Aorta (tissue), 5 donors: ENCODE data around the gene OGFR. TPM values are rescaled to one million over a fixed set of nuclear protein-coding genes. Genes with fewer than 3 reads are reported as not detected.

Source experiments
- ATAC-seq: fragments of 200-7000 bp; cut with Tn5 transposase; one replicate; pipeline ENCODE4 v1.9.1; 2022; ENCODE audit warnings: moderate library complexity; ENCODE audit not compliant: low FRiP score
- DNase-seq, 2 donors: peaks; one replicate each; pipeline ENCODE4 v3.0.0-alpha.2; 2020
- H3K27ac ChIP-seq, 2 donors: one replicate each; pipeline ENCODE4 v1.5.1; 2013; ENCODE audit warnings: low read length in 2 of 2, mild to moderate bottlenecking in 2 of 2, moderate library complexity in 2 of 2, control low read depth in 1 of 2, inconsistent platforms in 1 of 2, low read depth in 1 of 2
- H3K27me3 ChIP-seq, 2 donors: one replicate each; pipeline ENCODE4 v1.6.1; 2013; ENCODE audit warnings: control low read depth in 1 of 2, low read length in 1 of 2, mild to moderate bottlenecking in 1 of 2, moderate library complexity in 1 of 2; ENCODE audit not compliant: insufficient read depth in 2 of 2, control insufficient read depth in 1 of 2
- H3K36me3 ChIP-seq, 2 donors: one replicate each; pipeline ENCODE4 v1.6.1; 2013; ENCODE audit warnings: control low read depth in 1 of 2, low read length in 1 of 2, mild to moderate bottlenecking in 1 of 2; ENCODE audit not compliant: insufficient read depth in 2 of 2, control insufficient read depth in 1 of 2
- H3K4me1 ChIP-seq, 2 donors: one replicate each; pipeline ENCODE4 v1.6.1; 2013; ENCODE audit warnings: low read length in 2 of 2, control low read depth in 1 of 2, mild to moderate bottlenecking in 1 of 2, moderate library complexity in 1 of 2; ENCODE audit not compliant: insufficient read depth in 2 of 2, control insufficient read depth in 1 of 2
- H3K4me3 ChIP-seq, 2 donors: one replicate each; pipeline ENCODE4 v1.5.1; 2013; ENCODE audit warnings: low read length in 2 of 2, control low read depth in 1 of 2, mild to moderate bottlenecking in 1 of 2
- H3K9me3 ChIP-seq: one replicate; pipeline ENCODE4 v1.6.1; 2013; ENCODE audit warnings: mild to moderate bottlenecking, low read length; ENCODE audit not compliant: control insufficient read depth
- WGBS, 2 donors: extraction: QIAGEN DNeasy Blood & Tissue Kit; methylation state at CpG; one replicate each; pipeline ENCODE4 v1.1.7; 2013; 5-methylcytosine and 5-hydroxymethylcytosine counted together
- intact Hi-C, 2 donors: fragments of 100-400 bp; cut with DNase I; formaldehyde crosslinking; loops; one replicate each; pipeline versions ENCODE4 v1.14.2 to v1.15.0; 2022
- polyA plus RNA-seq, 2 donors: library from polyadenylated mRNA; stranded (reverse); fragments of 200-250 nt; gene quantifications; one replicate each; pipeline ENCODE4 v1.2.3, GENCODE V29; 2013
- total RNA-seq, 2 donors: library from RNA; stranded (reverse); fragmentation: NEBNext Ultra II Directional; extraction: Animal tissue kit (Norgen Biotek cat#: 25700); gene quantifications; one replicate each; pipeline ENCODE4 v1.2.1, GENCODE V29; 2021
- donor health status: healthy with polysubstance abuse.
- donor health status: Bipolar disorder and iron deficiency.
- donor health status: DM: no; HTN: no; CAD: no.
- donor health status: DM: no; HTN: no; CAD: no.
- donor health status: DM: yes; HTN: yes; CAD: no.

OGFR gene
- total and polyA plus RNA-seq, 4 donors = 18.5 to 58.8 (median 37.1) TPM

DNA sequence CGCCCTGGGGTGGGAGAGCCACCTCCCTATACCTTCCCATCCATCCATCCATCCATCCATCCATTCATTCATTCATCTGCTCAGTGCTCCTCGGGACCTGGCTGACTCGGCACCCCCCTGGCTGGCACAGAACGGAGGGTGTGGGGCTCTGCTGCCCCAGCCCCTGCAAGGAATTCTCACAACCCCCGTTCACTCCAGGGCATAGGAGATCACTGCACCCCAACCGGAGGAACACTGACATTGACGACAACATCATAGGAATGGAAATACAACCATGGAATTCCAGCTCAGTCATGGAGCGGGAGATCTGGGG is 36.4 kb upstream of the OGFR start:
- ATAC-seq (no peak), DNase-seq (peak; percentile 28 to 30)
- 55 to 67% methylated on average over 8 of the region's 8 CpGs for WGBS, 2 donors
- no peak overlapping the region for H3K27ac ChIP-seq
- intact Hi-C loops = no loop called here
- no peaks in the 10 kb centered on the region for H3K4me1 ChIP-seq
- no peak overlapping the region for H3K4me3 ChIP-seq
- H3K27me3 ChIP-seq = no peaks in the 10 kb centered on the region
- H3K9me3 ChIP-seq = no peaks in the 10 kb centered on the region
- H3K36me3 ChIP-seq = no peaks in the 10 kb centered on the region

- Histone ChIP-seq H3K27ac (no peak overlapping the region), H3K36me3 (no peaks in the 10 kb centered on the region), H3K9me3 (no peaks in the 10 kb centered on the region), H3K4me3 (no peak overlapping the region), H3K27me3 (no peaks in the 10 kb centered on the region), H3K4me1 (no peaks in the 10 kb centered on the region)
- DNase-seq (peak; percentile 47 to 69), ATAC-seq (no peak)
- intact Hi-C loops = no loop called here
- WGBS, 2 donors = 15% methylated on average over 21 of the region's 21 CpGs
Observed at GRCh38 chr20:62768551-62769287, 35.9 kb upstream of the OGFR start.

DNA sequence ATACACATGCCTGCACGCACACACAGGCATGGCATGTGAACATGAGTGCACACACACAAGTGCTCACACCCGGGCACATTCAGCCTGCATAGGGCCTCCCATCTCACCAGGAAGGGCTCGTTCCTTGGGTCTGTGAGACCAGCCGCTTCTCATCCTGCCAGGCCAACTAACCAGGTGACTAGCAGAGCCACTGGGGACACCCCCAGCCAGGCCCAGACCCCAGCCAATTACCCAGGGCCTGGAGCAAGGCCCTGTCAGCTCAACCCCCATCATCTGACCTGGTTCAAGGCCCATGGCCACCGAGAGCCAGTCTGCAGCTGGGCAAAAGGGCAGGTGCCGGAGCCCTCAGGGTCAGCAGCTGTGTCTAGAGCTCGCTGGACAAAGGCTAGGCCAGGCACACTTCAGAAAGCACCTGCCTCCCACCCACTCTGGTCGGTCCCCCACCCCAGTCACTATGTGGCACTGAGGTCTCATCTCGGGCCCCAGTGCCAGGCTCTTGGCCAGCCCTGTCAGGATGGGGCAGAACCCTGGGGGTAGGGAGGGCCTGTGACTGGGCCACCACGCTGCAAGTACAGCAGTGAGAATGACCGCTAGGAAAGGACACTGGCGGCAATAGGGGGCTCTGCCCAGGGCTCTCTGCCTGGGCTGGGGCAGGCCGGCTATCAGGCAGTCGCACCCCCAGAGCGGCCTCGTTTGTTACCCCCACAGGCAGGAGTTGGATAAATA is 35.1 kb upstream of the OGFR start:
- no peaks in the 10 kb centered on the region for H3K4me1 ChIP-seq
- H3K36me3 ChIP-seq = no peaks in the 10 kb centered on the region
- no peaks in the 10 kb centered on the region for H3K27me3 ChIP-seq
- no peak overlapping the region for H3K4me3 ChIP-seq
- intact Hi-C loops = no loop called here
- WGBS, 2 donors = 92 to 93% methylated on average over 16 of the region's 16 CpGs
- ATAC-seq (no peak), DNase-seq (peak; percentile 36 to 57)
- H3K27ac ChIP-seq = no peak overlapping the region
- no peaks in the 10 kb centered on the region for H3K9me3 ChIP-seq

GRCh38 chr20:62770111-62770910 is 34.3 kb upstream of the OGFR start:
- H3K27me3 ChIP-seq = no peaks in the 10 kb centered on the region
- H3K9me3 ChIP-seq = no peaks in the 10 kb centered on the region
- H3K4me1 ChIP-seq = no peaks in the 10 kb centered on the region
- intact Hi-C loops = no loop called here
- H3K36me3 ChIP-seq = no peaks in the 10 kb centered on the region
- H3K4me3 ChIP-seq = no peak overlapping the region
- 91% methylated on average over 17 to 20 of the region's 20 CpGs for WGBS, 2 donors
- H3K27ac ChIP-seq = no peak overlapping the region
- peak; percentile 40 to 66 for DNase-seq
- no peak for ATAC-seq

GRCh38 chr20:62770916-62771315 is 33.7 kb upstream of the OGFR start:
- WGBS, 2 donors = 94% methylated on average over 14 of the region's 14 CpGs
- no peaks in the 10 kb centered on the region for H3K36me3 ChIP-seq

GRCh38 chr20:62771396-62772102 is 33.1 kb upstream of the OGFR start:
- peak; percentile 34 to 57 for DNase-seq
- H3K4me3 ChIP-seq = no peak overlapping the region
- intact Hi-C loops = no loop called here
- no peaks in the 10 kb centered on the region for H3K27me3 ChIP-seq
- H3K27ac ChIP-seq = no peak overlapping the region
- no peaks in the 10 kb centered on the region for H3K9me3 ChIP-seq
- WGBS, 2 donors = 29 to 36% methylated on average over 25 of the region's 25 CpGs
- no peaks in the 10 kb centered on the region for H3K4me1 ChIP-seq
- H3K36me3 ChIP-seq = no peaks in the 10 kb centered on the region
- ATAC-seq = no peak

More at GRCh38 chr20:62770916-62771315, 33.7 kb upstream of the OGFR start:
- Histone ChIP-seq H3K9me3 (no peaks in the 10 kb centered on the region), H3K4me1 (no peaks in the 10 kb centered on the region), H3K27me3 (no peaks in the 10 kb centered on the region), H3K27ac (no peak overlapping the region), H3K4me3 (no peak overlapping the region)
- intact Hi-C loops = no loop called here
- ATAC-seq (no peak), DNase-seq (peak; percentile 22 to 74)

DNA sequence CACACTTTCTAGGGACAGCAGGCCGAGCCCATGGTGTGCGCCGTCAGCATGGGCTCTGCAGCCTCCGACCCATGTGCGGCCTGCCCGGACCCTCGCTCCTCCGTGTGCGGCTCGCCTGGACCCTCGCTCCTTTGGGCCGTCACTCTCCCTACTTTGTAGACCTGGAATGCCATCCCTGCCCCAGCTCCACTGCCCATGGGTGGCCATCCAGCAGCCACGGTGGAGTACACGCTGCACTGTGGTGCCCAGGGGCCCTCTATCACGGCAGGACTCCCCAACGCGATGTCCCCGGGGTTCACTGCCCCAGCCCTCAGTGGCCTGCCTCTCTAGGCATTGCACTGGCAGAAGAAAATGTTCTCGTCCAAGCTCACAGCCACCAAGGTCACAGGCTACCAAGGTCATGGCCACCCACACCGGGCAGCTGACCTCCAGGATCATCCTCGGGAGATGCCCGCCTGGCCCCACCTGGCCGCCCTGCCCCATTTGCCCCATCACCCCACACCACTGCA is 32.5 kb upstream of the OGFR start:
- H3K9me3 ChIP-seq = no peaks in the 10 kb centered on the region
- DNase-seq (peak in 1 of 2 donors; percentile 14), ATAC-seq (no peak)
- 85 to 88% methylated on average over 23 of the region's 23 CpGs for WGBS, 2 donors
- no peak overlapping the region for H3K4me3 ChIP-seq
- H3K27ac ChIP-seq = no peak overlapping the region
- H3K27me3 ChIP-seq = no peaks in the 10 kb centered on the region
- H3K36me3 ChIP-seq = no peaks in the 10 kb centered on the region
- intact Hi-C loops = no loop called here
- H3K4me1 ChIP-seq = no peaks in the 10 kb centered on the region

GRCh38 chr20:62772619-62772989 is 32.0 kb upstream of the OGFR start:
- ATAC-seq (no peak), DNase-seq (peak in 1 of 2 donors; percentile 9)
- WGBS, 2 donors = 43 to 50% methylated on average over 10 to 11 of the region's 11 CpGs
- Histone ChIP-seq H3K4me3 (no peak overlapping the region), H3K36me3 (no peaks in the 10 kb centered on the region), H3K9me3 (no peaks in the 10 kb centered on the region), H3K27me3 (no peaks in the 10 kb centered on the region), H3K27ac (no peak overlapping the region), H3K4me1 (no peaks in the 10 kb centered on the region)
- intact Hi-C loops = no loop called here
